ENCODE data around the gene PRKRIP1.
"Not testable (repeated sequence)": the region's sequence is repeated elsewhere in the genome, so short reads cannot be mapped to it uniquely, and the experiment has no call there.

Gene PRKRIP1

GRCh38 chr7:102395873-102396709 is at the start of gene PRKRIP1:
TSS of gene PRKRIP1 (plus strand) at chr7:102396363. CDS start at chr7:102396412, 49 bp downstream.
- DNase-seq (ENCODE audit: low read depth) = peak; percentile 90

DNA sequence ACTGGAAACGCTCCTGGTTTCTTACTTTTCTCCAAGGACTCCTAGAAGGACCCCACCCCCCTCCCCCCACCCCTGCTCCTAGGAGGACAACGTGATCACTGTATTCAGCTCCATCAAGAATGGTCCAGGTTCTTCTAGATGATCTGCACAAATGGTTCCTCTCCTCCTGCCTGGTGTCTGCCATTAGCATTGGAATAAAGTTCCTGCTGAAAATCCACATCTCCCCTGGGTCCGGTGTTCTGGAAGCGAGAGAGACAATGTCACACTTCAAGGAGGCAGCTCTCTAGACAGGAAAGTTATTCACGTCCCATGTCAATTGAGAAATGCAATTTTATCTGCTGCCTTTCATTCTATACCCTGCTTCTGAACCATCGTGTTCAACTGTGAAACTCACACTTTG is 49.2 kb upstream of the PRKRIP1 start:
- DNase-seq (ENCODE audit: low read depth) = not testable (repeated sequence)

DNA sequence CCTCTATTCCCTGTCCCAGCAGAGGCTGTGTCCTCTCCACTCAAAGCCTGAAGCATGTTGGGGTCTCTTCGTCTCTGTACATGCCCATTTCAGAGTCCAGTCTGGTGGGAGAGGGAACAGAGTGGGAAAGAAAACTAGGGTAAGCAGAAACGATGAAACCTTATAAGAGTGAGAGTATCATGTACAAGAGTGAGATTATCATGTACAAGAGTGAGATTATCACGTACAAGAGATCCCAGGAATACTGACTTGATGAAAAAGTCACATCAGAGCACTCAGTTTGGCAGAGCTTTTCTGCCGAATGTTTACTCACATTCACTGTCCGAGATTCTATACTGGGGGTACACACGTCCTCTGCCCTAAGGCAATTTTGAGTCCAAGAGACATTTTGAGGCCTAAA is 39.8 kb upstream of the PRKRIP1 start, which contains the start of gene SPDYE6:
TSS of gene SPDYE6 (minus strand) at position 101 of the 400 bp plus-strand sequence. CDS start 421 bp downstream, outside the sequence.
- not testable (repeated sequence) for DNase-seq (ENCODE audit: low read depth)

GRCh38 chr7:102363549-102364393 is 32.4 kb upstream of the PRKRIP1 start:
- peak; percentile 99 for DNase-seq (ENCODE audit: low read depth)

DNA sequence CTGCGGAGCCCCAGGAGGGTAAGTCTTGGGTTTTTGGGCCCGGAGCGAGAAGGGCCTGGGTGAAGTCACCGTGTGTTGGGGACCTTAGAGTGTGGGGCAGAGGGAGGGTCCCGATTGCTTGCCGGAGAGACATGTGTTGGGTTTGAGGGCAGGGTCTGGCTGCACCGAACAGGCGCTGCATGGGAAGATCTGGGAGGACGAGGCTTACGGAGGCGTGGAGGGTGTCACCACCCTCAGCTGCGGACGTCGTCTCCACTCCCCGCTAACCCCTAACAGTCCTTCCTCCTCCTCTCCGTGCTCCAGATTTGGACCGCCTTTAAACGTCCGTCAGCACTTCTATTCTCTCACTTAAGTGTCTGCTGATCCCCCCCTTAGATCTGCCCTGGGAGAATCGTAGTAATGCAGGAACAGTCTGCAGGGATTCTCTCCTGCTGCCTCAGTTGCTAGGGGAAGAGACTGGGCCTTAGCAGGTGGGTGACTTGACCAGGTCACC is 31.7 kb upstream of the PRKRIP1 start:
- not testable (repeated sequence) for DNase-seq (ENCODE audit: low read depth)

DNA sequence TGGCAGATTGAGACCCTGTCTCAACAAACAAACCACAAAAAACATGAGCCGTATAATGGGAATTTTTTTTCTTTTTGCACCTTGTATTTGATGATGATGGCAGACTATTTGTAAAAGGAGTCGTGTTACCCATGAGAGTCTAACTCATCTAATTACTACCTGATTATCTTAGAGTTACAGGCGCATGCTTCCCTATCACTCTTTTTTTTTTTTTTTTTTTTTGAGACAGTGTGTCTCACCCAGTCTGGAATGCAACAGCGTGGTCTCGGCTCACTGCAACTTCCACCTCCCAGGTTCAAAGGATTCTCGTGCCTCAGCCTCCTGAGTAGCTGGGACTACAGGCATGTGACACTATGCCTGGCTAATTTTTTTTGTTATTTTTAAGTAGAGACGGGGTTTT is 30.8 kb upstream of the PRKRIP1 start:
- not testable (repeated sequence) for DNase-seq (ENCODE audit: low read depth)

DNA sequence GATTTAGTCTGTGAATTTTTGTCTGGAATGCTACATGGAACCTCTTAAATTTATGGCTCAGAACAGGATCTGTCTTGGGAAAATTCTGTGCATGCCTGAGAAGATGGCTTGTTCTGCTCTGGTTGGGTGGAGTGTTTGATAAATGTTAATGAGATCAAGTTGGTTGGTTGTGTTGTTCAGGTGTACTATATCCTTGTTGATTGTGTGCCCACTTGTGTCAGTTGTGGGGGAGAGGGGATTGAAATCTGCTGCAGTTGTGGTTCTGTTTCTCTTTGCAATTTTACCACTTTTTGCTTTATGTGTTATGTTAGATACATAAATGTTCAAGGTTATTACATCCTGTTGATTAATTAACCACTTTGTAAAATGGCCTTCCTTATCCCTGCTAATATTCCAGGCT is 26.1 kb upstream of the PRKRIP1 start:
- DNase-seq (ENCODE audit: low read depth) = not testable (repeated sequence)

DNA sequence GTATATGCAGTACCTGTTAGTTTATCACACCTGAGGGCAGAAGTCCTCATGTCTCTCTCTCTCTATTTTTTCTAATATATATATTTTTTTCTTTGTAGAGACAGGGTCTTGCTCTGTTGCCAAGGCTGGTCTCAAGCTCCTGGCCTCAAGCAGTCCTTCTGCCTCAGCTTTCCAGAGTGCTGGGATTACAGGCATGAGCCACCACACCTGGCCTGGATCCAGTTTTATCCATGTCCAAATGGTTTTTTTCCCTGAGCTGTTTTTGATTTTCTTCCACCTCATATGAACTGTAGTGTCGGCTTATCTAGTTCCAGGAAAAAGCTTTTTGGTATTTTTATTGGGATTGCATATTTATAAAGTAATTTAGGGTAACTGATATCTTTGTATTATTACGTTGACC is 23.4 kb upstream of the PRKRIP1 start:
- not testable (repeated sequence) for DNase-seq (ENCODE audit: low read depth)

- DNase-seq (ENCODE audit: low read depth) = no peak
These were observed 19.1 kb upstream of the PRKRIP1 start for GRCh38 chr7:102376964-102377466.

DNA sequence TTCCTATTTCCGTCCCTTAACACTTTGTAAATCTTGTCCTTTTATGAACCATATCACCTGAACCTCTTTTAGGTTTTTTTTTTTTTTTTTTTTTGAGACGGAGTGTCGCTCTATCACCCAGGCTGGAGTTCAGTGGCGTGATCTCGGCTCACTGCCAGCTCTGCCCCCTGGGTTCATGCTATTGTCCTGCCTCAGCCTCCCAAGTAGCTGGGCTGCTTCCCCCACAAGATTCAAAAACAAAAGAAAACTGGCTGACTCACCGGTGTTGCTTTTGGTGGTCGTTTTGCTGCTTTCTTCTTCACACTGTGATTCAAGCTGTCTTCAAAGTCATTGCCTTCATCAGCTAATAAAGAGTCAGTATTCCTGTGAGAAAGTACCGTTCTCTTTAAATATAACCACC is 15.3 kb upstream of the PRKRIP1 start:
- DNase-seq (ENCODE audit: low read depth) = not testable (repeated sequence)

DNA sequence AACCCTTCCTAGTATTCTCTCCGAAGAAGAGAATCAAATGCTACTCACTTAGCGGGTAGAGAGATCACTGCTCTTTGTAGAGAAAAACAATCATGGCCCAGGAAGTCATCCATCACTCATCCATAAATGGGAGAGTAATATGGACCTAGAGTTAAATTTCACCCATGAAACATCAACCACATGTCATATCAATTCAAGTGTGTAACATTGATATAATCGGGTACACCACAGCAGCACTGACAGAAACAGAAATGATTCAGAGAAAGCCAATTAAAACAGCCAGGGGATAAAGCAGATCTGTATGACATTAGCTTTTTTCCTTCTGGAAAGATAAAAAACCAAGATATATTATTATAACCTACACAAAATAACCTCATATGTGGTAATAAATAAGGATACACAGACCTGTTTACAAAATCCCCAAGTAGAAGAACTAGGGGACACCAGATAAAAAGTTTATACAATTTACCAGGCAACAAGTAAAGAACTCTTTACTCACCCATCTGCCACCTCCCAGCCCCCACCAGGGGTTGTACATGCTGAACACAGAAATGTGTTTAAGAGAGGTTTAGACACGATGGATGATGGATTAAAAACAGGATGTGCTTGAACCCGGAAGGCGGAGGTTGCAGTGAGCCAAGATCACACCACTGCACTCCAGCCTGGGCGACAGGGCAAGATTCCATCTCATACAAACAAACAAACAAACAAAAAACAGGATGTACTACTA is 14.3 kb upstream of the PRKRIP1 start:
- not testable (repeated sequence) for DNase-seq (ENCODE audit: low read depth)

GRCh38 chr7:102387064-102387463 is 9.1 kb upstream of the PRKRIP1 start:
- no peak for DNase-seq (ENCODE audit: low read depth)

GRCh38 chr7:102389810-102390209 is 6.4 kb upstream of the PRKRIP1 start:
- no peak for DNase-seq (ENCODE audit: low read depth)

DNA sequence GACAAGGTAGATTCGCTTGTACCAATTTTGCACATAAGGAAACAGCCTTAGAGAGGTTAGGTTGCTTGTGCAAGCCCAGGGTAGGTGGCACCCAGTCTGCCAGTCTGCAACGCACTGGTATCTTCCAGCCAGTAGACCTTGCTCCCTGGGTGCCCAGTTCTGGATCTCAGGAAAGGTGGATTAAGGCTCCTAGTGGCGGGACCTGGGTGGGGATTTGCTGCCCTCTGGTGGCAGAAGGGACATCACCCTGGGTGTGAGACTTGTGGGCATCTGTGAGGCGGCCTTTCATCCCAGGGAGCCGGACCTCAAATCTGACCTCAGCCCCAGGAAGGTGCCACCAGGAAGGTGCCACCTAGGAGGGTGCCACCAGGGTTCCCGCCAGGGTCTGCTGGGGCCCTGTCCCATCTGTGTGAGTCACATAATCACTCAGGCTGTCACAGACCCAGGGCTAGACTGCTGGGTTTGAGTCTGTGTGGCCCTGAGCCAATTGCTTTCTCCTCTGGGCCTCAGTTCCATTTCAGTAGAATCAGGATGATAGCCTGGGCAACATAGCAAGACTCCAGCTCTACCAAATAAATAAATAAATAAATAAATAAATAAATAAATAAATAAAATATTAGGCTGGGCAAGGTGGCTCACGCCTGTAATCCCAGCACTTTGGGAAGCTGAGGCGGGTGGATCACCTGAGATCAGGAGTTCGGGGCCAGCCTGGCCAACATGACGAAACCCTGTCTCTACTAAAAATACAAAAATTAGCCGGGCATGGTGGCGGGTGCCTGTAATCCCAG is 5.3 kb upstream of the PRKRIP1 start:
- peak; percentile 61 for DNase-seq (ENCODE audit: low read depth)

DNA sequence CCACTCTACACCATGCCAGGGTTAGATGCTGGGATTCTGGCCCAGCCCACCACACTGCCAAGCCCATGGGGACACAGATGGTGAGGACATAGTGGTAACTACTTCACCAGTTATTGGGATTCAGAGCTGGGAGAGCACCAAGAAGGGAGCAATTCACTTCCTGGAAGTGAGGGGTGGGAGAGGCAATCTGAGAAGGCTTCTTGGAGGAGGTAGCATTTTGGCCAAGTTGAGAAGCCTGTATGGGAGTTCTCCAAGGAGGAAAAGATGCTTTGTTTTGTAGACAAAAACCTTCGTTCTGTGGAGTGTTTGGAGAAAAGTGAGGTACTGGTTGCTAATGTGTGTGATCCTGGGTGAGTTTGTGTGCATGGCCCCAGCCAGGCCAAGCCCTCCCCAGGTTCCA is 3.8 kb upstream of the PRKRIP1 start:
- DNase-seq (ENCODE audit: low read depth) = no peak

GRCh38 chr7:102393467-102393866 is 2.7 kb upstream of the PRKRIP1 start:
- peak; percentile 19 for DNase-seq (ENCODE audit: low read depth)

DNA sequence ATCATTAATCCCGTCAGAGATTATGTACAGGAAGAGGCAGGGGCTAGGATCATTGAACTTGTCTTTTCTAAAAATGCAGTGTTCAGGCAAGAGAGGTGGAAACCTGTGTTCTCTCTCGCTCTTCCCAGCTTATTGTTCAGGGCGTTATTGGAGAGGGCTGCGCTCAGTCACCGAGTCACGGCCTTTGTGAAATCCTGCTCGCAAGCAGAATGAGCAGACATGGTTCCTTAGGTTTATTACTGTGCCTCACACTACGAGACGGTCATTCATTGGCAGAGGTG is 631 bp upstream of the PRKRIP1 start:
- peak; percentile 32 for DNase-seq (ENCODE audit: low read depth)

GRCh38 chr7:102396710-102397019 is 502 bp downstream of the PRKRIP1 start:
- DNase-seq (ENCODE audit: low read depth) = no peak

- no peak for DNase-seq (ENCODE audit: low read depth)
These were observed 2.4 kb downstream of the PRKRIP1 start for GRCh38 chr7:102398543-102398942.

- no peak for DNase-seq (ENCODE audit: low read depth)
These were observed 4.2 kb downstream of the PRKRIP1 start for GRCh38 chr7:102400360-102400759.

- DNase-seq (ENCODE audit: low read depth) = no peak
These were observed 7.4 kb downstream of the PRKRIP1 start for GRCh38 chr7:102403563-102403962.
